ENCODE results near the gene RAD18.

RAD18 gene

DNA sequence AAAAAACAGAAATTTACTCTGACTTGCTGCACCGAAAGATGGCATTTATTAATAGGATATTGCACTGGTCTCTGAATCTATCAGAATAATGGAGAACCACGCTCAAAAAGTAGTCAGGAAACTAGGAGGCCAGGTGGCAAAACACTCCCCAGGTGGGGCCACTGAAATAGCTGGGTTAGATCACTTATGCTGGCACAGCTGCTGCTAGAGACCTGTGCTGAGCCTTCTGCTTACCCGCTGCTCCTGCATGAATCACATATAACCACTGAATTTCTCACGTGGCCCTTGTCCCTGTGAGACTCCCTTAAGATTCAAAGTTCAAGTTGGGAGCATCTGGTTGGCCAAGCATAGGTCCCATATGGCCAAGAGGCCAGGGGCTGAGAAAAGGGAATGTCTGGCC lies 127.9 kb downstream of the RAD18 start:
- no peak for DNase-seq (ENCODE audit: low read depth)

DNA sequence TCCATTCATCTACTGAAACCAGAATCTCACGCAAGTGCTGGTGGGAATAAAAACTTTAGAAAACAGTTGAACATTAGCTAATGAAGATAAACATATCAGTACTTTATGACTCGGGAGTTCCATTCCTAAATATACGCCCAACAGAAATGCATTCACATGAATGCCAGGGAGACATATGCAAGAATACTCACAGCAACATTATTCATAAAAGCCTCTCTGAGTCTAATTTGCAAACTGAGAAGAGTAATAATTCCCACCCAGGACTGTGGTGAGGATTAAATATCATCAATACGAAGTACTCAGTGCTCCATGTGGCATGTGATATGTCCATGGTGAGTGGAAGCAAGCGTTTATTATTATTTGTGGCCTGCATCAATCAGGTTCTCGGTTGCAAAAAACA lies 128.3 kb downstream of the RAD18 start:
- DNase-seq (ENCODE audit: low read depth): no peak

DNA sequence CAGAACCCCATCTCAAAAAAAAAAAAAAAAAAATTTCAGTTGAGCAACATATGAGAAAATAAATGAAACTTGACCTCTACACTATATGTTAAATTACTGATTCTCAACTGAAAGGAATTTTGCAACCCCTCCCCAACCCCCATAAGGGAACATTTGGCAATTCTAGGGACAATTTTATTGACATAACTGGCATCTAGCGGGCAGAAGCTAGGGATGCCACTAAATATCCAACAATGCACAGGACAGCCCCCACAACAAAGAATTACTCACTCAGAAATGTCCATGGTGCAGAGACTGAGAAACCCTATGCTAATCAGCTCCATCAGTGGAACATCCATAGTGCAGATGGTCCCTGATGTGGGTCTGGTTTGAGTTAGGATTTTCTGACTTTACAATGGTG lies 135.6 kb downstream of the RAD18 start:
- DNase-seq (ENCODE audit: low read depth): no peak

Measured in T follicular helper cell (primary cell).